GM18526 (cell line): ENCODE measurements around the gene CUL2.

ENCODE experiments used
- POLR2A ChIP-seq: IDR thresholded peaks from 3 replicates; pipeline ENCODE4 v1.6.1; 2011; ENCODE audit not compliant: insufficient read length; ENCODE audit errors: extremely low read depth

The CUL2 gene

GRCh38 chr10:35096312-35096711 is 6.2 kb upstream of the CUL2 start:
- TF ChIP-seq POLR2A, result no peak

DNA sequence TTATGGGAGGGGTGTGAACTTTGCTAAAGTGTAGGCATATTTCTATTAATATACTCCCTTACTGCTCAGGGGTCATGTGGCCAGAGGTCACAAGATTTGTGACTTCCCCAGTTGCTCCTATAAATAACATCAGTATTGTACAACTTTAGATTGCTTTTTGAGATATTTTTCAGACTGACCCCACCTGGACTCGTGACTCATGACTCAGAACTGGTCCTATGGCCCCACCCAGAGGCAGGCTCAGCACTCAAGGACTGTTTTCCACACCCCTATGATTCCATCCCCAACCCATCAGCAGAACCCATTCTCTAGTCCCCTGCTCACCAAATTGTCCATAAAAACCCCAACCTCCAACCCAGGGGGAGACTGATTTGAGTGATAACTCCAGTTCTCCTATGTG is 2.7 kb upstream of the CUL2 start:
- TF ChIP-seq POLR2A, result no peak

GRCh38 chr10:35091994-35092790 is 2.1 kb upstream of the CUL2 start:
- no peak for TF ChIP-seq POLR2A

GRCh38 chr10:35089611-35090161 is 455 bp downstream of the CUL2 start:
- no peak for TF ChIP-seq POLR2A

GRCh38 chr10:35083242-35083641 is 6.9 kb downstream of the CUL2 start:
- TF ChIP-seq POLR2A, result no peak

GRCh38 chr10:35079763-35080162 is 10.4 kb downstream of the CUL2 start:
- TF ChIP-seq POLR2A, result no peak

DNA sequence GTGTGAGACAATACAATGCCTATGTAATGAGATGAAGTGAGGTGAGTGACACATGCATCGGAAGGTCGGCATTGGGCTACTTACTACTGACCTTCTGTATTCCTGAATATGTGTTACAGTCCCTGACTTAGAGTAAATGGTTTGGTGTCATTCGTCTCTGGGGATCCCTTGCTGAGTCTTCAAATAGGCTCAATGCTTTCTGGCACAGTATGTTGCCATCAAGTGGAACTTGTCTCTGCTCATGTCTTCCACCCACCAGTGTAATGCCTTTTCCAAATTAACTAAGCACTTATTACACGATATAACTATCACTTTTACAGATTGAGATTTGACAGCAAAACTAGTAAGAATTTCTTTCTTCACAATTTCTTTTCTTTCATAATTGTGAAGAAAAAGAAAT is 10.9 kb downstream of the CUL2 start:
- no peak for TF ChIP-seq POLR2A

DNA sequence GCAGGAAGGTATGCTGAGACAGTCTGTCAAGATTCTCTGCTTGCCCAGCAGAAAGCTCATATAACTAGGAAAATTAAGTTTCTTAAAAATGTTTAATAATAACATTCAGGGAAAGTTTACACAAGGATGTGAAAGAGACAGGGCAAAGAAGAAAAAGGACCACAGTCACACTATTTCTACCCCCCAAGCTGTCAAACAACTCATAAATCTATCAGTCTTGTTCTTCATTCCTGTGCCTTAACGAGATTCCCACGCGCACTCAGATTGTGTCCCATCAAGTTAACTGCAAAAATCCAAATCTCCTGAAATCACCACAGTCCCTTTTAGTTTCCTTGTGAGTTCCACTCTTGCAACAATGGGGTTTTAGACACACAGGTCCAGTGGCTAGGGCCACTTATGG is 14.9 kb downstream of the CUL2 start:
- TF ChIP-seq POLR2A, result no peak

DNA sequence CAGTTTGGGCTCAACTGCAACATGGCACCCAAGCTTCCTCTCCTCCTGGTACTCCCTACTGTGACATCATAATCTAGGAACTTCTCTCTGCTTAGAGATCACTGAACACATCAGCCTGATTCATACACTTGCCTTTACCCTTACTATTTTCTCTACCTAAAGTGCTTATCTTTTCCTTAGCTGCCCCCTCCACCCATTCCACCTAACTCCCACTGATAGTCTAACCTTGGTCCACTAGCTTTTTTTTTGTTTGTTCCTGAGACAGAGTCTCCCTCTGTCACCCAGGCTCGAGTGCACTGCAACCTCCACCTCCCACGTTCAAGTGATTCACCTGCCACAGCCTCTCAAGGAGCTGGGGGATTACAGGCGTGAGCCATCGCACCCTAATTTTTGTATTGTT is 15.9 kb downstream of the CUL2 start:
- TF ChIP-seq POLR2A, result no peak

DNA sequence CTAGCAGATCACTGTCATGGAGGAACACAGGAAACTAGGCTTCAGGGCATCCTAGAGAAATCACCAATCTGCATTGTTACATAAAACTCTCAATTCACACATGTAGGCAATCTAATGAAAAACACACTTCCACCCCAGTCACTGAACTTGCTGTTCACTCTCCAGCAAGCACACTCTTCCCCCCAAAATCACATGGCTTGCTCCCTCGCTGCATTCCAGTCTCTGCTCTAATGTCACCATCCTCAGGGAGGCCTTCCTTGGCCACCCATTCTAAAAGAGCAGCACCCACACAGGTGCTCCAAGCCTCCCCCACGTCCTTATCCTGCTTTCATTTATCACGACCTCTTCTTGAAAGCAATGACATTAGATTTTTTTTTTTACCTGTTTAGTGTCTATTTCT is 19.6 kb downstream of the CUL2 start:
- TF ChIP-seq POLR2A, result no peak

GRCh38 chr10:35063837-35064454 is 26.2 kb downstream of the CUL2 start:
- no peak for TF ChIP-seq POLR2A

DNA sequence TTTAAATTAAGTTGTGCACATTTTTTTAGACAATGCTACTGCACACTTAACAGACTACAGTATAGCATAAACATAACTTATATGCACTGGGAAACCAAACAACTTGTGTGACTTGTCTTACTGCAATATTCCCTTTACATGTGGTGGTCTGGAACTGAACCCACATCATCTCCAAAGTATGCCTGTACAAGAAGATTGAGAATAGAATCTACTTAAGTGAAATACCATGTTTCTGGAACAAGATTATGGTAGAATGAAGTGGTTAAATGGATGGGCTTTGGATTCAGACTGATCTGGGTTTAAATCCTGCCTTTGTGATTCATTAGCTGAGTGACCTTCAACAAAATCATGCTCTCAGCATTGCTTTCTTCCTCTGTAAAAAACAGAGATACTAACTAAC is 30.7 kb downstream of the CUL2 start:
- no peak for TF ChIP-seq POLR2A

GRCh38 chr10:35058686-35059085 is 31.5 kb downstream of the CUL2 start:
- TF ChIP-seq POLR2A, result no peak

DNA sequence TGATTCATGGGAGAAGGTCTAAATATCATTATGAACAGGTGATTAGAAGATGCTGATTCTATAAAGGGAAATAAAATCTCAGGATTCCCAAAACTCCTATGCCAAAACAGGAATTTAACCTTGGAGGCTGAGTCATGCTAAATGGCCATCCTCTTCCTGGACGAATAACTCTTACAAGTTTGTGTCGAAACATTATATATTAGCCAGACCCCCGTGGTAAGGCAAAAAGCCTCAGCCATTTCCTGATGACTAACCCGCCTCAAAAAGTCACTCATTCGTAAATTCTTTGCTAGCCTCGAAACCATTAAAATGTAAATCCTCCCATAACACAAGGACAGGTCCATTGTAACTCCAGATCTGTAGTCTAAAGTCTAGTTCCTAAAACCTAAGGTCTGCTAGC is 32.0 kb downstream of the CUL2 start:
- TF ChIP-seq POLR2A, result no peak

DNA sequence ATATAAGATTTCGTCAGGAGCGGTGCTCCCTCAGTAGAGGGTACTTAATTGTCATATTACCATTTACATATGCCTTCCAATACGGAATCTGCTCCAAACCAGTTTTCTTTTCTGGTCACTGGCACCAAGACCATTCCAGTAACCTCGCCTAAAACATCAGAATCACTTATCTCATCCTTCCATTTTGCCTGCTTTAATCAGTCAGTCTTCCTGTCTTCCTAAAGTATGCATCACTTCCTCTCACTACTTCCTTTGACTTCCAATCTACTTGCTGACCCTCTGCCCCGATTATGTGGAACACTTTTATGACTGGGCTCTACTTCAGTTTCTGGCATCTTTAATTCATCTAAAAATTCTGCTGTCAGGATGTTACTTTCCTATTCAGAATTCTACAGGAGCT is 33.5 kb downstream of the CUL2 start:
- no peak for TF ChIP-seq POLR2A

- no peak for TF ChIP-seq POLR2A
Measured at GRCh38 chr10:35056133-35056532, 34.0 kb downstream of the CUL2 start.

GRCh38 chr10:35050568-35050967 is 39.6 kb downstream of the CUL2 start:
- TF ChIP-seq POLR2A, result no peak

GRCh38 chr10:35046074-35046473 is 44.1 kb downstream of the CUL2 start:
- TF ChIP-seq POLR2A, result no peak
